CD14-positive monocyte (primary cell): ENCODE measurements around the gene TEX13A. TPM values are rescaled to one million over a fixed set of nuclear protein-coding genes. Genes with fewer than 3 reads are reported as not detected.

ENCODE experiments used
- DNase-seq, 3 donors: peaks; one replicate each; pipeline ENCODE4 v3.0.0-alpha.2; 2011 to 2022
- H2AFZ ChIP-seq: 2 replicates; pipeline ENCODE4 v1.6.0; 2012; ENCODE audit warnings: mild to moderate bottlenecking, low read depth, low read length, inconsistent platforms; ENCODE audit not compliant: insufficient read depth, poor library complexity, severe bottlenecking
- H3K27ac ChIP-seq, 2 donors: 1 replicate in 1 of 2; 2 replicates in 1 of 2; pipeline ENCODE4 v1.5.1; 2012 to 2013; ENCODE audit warnings: low read length in 2 of 2, control low read depth in 1 of 2, inconsistent platforms in 1 of 2, low read depth in 1 of 2, mild to moderate bottlenecking in 1 of 2
- H3K27me3 ChIP-seq, 2 donors: one replicate each; pipeline versions ENCODE4 v1.6.0 to v1.6.1; 2011 to 2013; ENCODE audit warnings: low read length in 2 of 2; ENCODE audit not compliant: control insufficient read depth in 2 of 2, insufficient read depth in 2 of 2
- H3K36me3 ChIP-seq, 2 donors: replicated peaks in 1 of 2; 1 replicate in 1 of 2; 2 replicates in 1 of 2; pipeline versions ENCODE4 v1.5.1 to v1.6.1; 2012 to 2013; ENCODE audit warnings: low read length in 2 of 2, control low read depth in 1 of 2, inconsistent platforms in 1 of 2, mild to moderate bottlenecking in 1 of 2; ENCODE audit not compliant: insufficient read depth in 2 of 2, control insufficient read depth in 1 of 2
- H3K4me1 ChIP-seq, 2 donors: 1 replicate in 1 of 2; 2 replicates in 1 of 2; pipeline versions ENCODE4 v1.5.1 to v1.6.1; 2012 to 2013; ENCODE audit warnings: low read length in 2 of 2, control low read depth in 1 of 2, inconsistent platforms in 1 of 2, mild to moderate bottlenecking in 1 of 2, moderate library complexity in 1 of 2; ENCODE audit not compliant: insufficient read depth in 2 of 2, control insufficient read depth in 1 of 2
- H3K4me2 ChIP-seq: replicated peaks from 2 replicates; pipeline ENCODE3; 2012; ENCODE audit warnings: low read length, moderate library complexity, mild to moderate bottlenecking; ENCODE audit not compliant: poor library complexity, severe bottlenecking; ENCODE audit errors: extremely low read depth
- H3K4me3 ChIP-seq, 3 experiments: fragments of 200-600 bp in 1 of 3; sonication (generic) in 1 of 3; replicated peaks in 1 of 3; 1 replicate in 2 of 3; 2 replicates in 1 of 3; pipeline ENCODE4 v1.5.1; 2011 to 2013; ENCODE audit warnings: low read length in 3 of 3, mild to moderate bottlenecking in 3 of 3, control low read depth in 2 of 3, low read depth in 2 of 3, inconsistent platforms in 1 of 3, moderate library complexity in 1 of 3
- H3K79me2 ChIP-seq: 2 replicates; pipeline ENCODE4 v1.6.0; 2012; ENCODE audit warnings: mild to moderate bottlenecking, control low read depth, inconsistent platforms, low read length, moderate library complexity; ENCODE audit not compliant: insufficient read depth
- H3K9ac ChIP-seq: 2 replicates; pipeline ENCODE4 v1.6.0; 2017; ENCODE audit warnings: low read length, mild to moderate bottlenecking; ENCODE audit not compliant: insufficient read depth, poor library complexity, severe bottlenecking
- H3K9me3 ChIP-seq, 2 donors: replicated peaks in 1 of 2; 1 replicate in 1 of 2; 2 replicates in 1 of 2; pipeline versions ENCODE4 v1.5.1 to v1.6.1; 2012 to 2013; ENCODE audit warnings: low read length in 2 of 2, control low read depth in 1 of 2; ENCODE audit not compliant: control insufficient read depth in 1 of 2, insufficient read depth in 1 of 2
- H4K20me1 ChIP-seq: 2 replicates; pipeline ENCODE4 v1.6.0; 2012; ENCODE audit warnings: mild to moderate bottlenecking, low read length, control low read depth, moderate library complexity; ENCODE audit not compliant: insufficient read depth
- H3K27ac Mint-ChIP-seq, 7 donors: one replicate each; pipeline ENCODE4 v1.8.0; 2020; ENCODE audit warnings: mild to moderate bottlenecking in 7 of 7, mixed read lengths in 7 of 7, moderate library complexity in 6 of 7, inconsistent platforms in 2 of 7
- H3K27me3 Mint-ChIP-seq, 3 donors: one replicate each; pipeline ENCODE4 v1.8.0; 2021 to 2022; ENCODE audit warnings: low read depth in 3 of 3, mild to moderate bottlenecking in 3 of 3, mixed read lengths in 3 of 3, moderate library complexity in 3 of 3, inconsistent platforms in 1 of 3
- H3K36me3 Mint-ChIP-seq, 2 donors: one replicate each; pipeline ENCODE4 v1.8.0; 2020; ENCODE audit warnings: mixed read lengths in 2 of 2, inconsistent platforms in 1 of 2, mild to moderate bottlenecking in 1 of 2
- H3K4me1 Mint-ChIP-seq: one replicate; pipeline ENCODE4 v1.8.0; 2020; ENCODE audit warnings: mild to moderate bottlenecking, mixed read lengths
- H3K4me3 Mint-ChIP-seq, 2 donors: one replicate each; pipeline ENCODE4 v1.8.0; 2020; ENCODE audit warnings: mild to moderate bottlenecking in 2 of 2, mixed read lengths in 2 of 2, moderate library complexity in 1 of 2
- H3K9me3 Mint-ChIP-seq, 7 donors: one replicate each; pipeline ENCODE4 v1.8.0; 2020 to 2022; ENCODE audit warnings: mixed read lengths in 7 of 7, mild to moderate bottlenecking in 6 of 7, moderate library complexity in 6 of 7, inconsistent platforms in 2 of 7
- WGBS: methylation state at CpG from one replicate; pipeline ENCODE4 v1.1.5; 2013; ENCODE audit warnings: missing lambda C conversion rate; ENCODE audit not compliant: insufficient coverage; 5-methylcytosine and 5-hydroxymethylcytosine counted together
- intact Hi-C, 2 donors: fragments of 100-400 bp; cut with micrococcal nuclease; formaldehyde crosslinking; loops; one replicate each; pipeline versions ENCODE4 v1.15.0 to v1.15.1; 2023
- polyA plus RNA-seq, 3 donors: library from polyadenylated mRNA; depleted of rRNA in 1 of 3; unstranded in 2 of 3; stranded (reverse) in 1 of 3; fragments of 300-500 nt in 2 of 3; fragments of >200 nt in 1 of 3; fragmentation: Illumina TruSeq in 2 of 3; gene quantifications; 1 replicate in 2 of 3; 2 replicates in 1 of 3; pipeline ENCODE4 v1.2.3, GENCODE V29; 2012 to 2021
- TF ChIP-seq, protein P1 (sequence below): fragments of 200-600 bp; IDR thresholded peaks from one replicate; pipeline ENCODE4 v1.8.0; 2022; ENCODE audit warnings: antibody characterized with exemption, mild to moderate bottlenecking

Gene TEX13A
- polyA plus RNA-seq, 3 donors: not detected

DNA sequence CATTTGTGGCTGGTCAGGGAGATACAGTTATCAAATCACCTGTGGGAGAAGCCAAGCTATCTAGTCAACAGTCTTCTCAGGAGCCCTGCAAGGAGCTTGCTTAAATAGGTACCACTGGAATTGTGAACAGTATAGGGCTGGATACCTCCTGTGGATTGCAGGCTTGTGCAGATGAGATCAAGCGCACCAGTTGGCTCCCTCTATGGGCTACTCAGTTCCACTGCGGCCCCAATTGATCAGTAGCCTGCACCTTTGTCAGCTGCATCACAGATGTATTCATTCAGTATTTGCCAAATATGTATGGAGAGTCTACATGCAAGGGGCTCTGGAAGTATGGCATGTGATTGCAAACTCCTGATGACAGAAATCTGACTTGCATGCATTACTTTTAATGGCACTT lies 28.6 kb downstream of the TEX13A start:
- H3K27me3 ChIP-seq: no peaks in the 10 kb centered on the region
- H3K4me3 ChIP-seq: no peak overlapping the region
- H2AFZ ChIP-seq: no peak overlapping the region
- no peaks in the 10 kb centered on the region for H3K9me3 ChIP-seq
- DNase-seq: no peak
- H3K9ac ChIP-seq: no peak overlapping the region
- intact Hi-C loops: no loop called here
- H3K4me3 Mint-ChIP-seq: no peak overlapping the region
- H3K4me1 Mint-ChIP-seq: no peaks in the 10 kb centered on the region
- TF ChIP-seq, protein P1, sequence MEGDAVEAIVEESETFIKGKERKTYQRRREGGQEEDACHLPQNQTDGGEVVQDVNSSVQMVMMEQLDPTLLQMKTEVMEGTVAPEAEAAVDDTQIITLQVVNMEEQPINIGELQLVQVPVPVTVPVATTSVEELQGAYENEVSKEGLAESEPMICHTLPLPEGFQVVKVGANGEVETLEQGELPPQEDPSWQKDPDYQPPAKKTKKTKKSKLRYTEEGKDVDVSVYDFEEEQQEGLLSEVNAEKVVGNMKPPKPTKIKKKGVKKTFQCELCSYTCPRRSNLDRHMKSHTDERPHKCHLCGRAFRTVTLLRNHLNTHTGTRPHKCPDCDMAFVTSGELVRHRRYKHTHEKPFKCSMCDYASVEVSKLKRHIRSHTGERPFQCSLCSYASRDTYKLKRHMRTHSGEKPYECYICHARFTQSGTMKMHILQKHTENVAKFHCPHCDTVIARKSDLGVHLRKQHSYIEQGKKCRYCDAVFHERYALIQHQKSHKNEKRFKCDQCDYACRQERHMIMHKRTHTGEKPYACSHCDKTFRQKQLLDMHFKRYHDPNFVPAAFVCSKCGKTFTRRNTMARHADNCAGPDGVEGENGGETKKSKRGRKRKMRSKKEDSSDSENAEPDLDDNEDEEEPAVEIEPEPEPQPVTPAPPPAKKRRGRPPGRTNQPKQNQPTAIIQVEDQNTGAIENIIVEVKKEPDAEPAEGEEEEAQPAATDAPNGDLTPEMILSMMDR: no peak
- H3K27me3 Mint-ChIP-seq: peaks cover 0 to 2% (median 0%) of the 10 kb centered on the region in 3 donors
- WGBS: no CpG with 5 or more reads among the region's 2 CpGs
- no peaks in the 10 kb centered on the region for H3K79me2 ChIP-seq
- no peaks in the 10 kb centered on the region for H3K9me3 Mint-ChIP-seq
- H3K27ac ChIP-seq: no peak overlapping the region
- no peaks in the 10 kb centered on the region for H3K4me1 ChIP-seq
- no peak overlapping the region for H3K4me2 ChIP-seq
- no peak overlapping the region for H3K27ac Mint-ChIP-seq
- no peaks in the 10 kb centered on the region for H3K36me3 Mint-ChIP-seq
- H4K20me1 ChIP-seq: no peaks in the 10 kb centered on the region
- H3K36me3 ChIP-seq: no peaks in the 10 kb centered on the region

DNA sequence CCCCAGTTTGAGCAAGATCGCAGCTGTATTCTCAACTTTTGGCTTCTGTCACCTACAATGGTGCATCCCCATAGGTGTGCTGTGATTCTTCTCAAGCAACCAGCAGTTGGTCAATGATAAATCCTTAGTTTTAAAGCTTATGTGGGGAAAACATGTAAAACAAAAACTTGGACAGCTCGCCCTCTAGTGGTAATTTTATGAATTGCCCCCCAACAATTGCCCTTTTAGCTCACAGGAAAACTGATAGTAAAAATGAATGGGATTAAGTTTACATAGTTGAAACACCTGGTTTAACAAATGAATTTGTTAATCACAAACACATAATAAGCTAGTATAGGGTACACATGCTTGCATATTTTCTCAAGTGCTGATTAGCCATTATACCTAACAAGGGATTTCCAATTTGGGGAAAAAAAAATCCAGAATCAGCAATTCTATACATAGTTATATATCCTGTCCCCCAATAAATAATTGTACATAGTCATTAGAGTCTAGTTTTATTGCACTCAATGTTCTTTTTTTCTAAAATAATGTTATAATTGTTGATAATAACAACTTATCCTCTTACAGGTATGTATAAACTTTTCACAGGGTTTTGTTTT lies 30.1 kb downstream of the TEX13A start:
- H3K4me3 ChIP-seq: no peak overlapping the region
- no peaks in the 10 kb centered on the region for H4K20me1 ChIP-seq
- DNase-seq: no peak
- H3K36me3 ChIP-seq: no peaks in the 10 kb centered on the region
- H3K4me1 ChIP-seq: no peaks in the 10 kb centered on the region
- Mint-ChIP-seq H3K36me3 (no peaks in the 10 kb centered on the region), H3K4me1 (no peaks in the 10 kb centered on the region), H3K4me3 (no peak overlapping the region), H3K27me3 (peaks cover 0 to under 1% (median 0%) of the 10 kb centered on the region in 3 donors), H3K27ac (no peak overlapping the region), H3K9me3 (no peaks in the 10 kb centered on the region)
- H3K4me2 ChIP-seq: no peak overlapping the region
- H3K9me3 ChIP-seq: no peaks in the 10 kb centered on the region
- intact Hi-C loops: no loop called here
- no peak overlapping the region for H3K27ac ChIP-seq
- no peaks in the 10 kb centered on the region for H3K27me3 ChIP-seq
- H3K79me2 ChIP-seq: no peaks in the 10 kb centered on the region
- WGBS: no CpG with 5 or more reads among the region's 2 CpGs
- H2AFZ ChIP-seq: no peak overlapping the region
- TF ChIP-seq, protein P1: peak; percentile 62
- H3K9ac ChIP-seq: no peak overlapping the region
